Kidney epithelial cell (primary cell): Measurements from ENCODE around the gene KLK6. TPM values are rescaled to one million over a fixed set of nuclear protein-coding genes. Genes with fewer than 3 reads are reported as not detected.

Experiments used
- DNase-seq: peaks from one replicate; pipeline ENCODE4 v3.0.0-alpha.2; 2010; ENCODE audit warnings: low read depth
- H3K27me3 ChIP-seq: 2 replicates; pipeline ENCODE4 v1.6.0; 2011; ENCODE audit warnings: low read length; ENCODE audit not compliant: control insufficient read depth, insufficient read depth
- H3K36me3 ChIP-seq: 2 replicates; pipeline ENCODE4 v1.5.1; 2011; ENCODE audit warnings: low read length; ENCODE audit not compliant: control insufficient read depth, insufficient read depth
- H3K4me3 ChIP-seq: 2 replicates; pipeline ENCODE4 v1.5.1; 2011; ENCODE audit warnings: low read depth, mild to moderate bottlenecking, control low read depth, low read length
- CTCF ChIP-seq: IDR thresholded peaks from 2 replicates; pipeline ENCODE4 v1.5.1; 2011; ENCODE audit warnings: mild to moderate bottlenecking, moderate library complexity, low read length, control low read depth, inconsistent platforms; ENCODE audit not compliant: insufficient read depth, poor library complexity, severe bottlenecking
- total RNA-seq: library from RNA; depleted of rRNA; stranded (reverse); fragments of >200 nt; gene quantifications from 2 replicates; pipeline ENCODE4 v1.2.3, GENCODE V29; 2015

Gene KLK6
- total RNA-seq, 1 donor from 2014 or later: 33.5 TPM

- H3K4me3 ChIP-seq: peak within 1 kb of the TSS; percentile 5
- no peak for TF ChIP-seq CTCF
These were observed 14.4 kb upstream of the KLK6 start, which contains the start of gene KLK7 for GRCh38 chr19:50983625-50984292. KLK7 (minus strand) TSS chr19:50983917; CDS start chr19:50982399, 1,518 bp downstream.

DNA sequence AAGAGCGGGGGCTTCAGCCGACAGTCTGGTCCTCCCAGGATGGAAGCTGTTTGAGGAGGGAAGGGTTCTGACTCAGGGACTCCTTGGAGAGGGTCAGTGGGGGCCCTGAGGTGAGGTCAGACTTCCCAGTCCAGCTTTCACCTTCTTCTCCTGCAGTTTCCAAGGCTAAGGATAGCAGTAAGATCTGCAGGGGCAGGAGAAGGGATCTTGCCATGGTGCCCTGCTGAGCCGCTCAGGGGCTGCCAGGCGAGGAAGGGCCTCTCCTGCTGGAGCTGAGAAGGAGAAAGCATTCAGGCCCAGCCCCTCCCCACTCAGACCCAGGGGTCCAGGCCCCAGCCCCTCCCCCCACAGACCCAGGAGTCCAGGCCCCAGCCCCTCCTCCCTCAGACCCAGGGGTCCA lies 12.8 kb upstream of the KLK6 start:
- Histone ChIP-seq H3K4me3 (no peak overlapping the region), H3K27me3 (peaks cover 2% of the 10 kb centered on the region), H3K36me3 (no peaks in the 10 kb centered on the region)
- no peak for TF ChIP-seq CTCF
- DNase-seq: no peak

More at GRCh38 chr19:50983625-50984292, 14.4 kb upstream of the KLK6 start, which contains the start of gene KLK7:
- peaks cover 2% of the 10 kb centered on the region for H3K27me3 ChIP-seq
- DNase-seq: no peak
- H3K36me3 ChIP-seq: no peaks in the 10 kb centered on the region

DNA sequence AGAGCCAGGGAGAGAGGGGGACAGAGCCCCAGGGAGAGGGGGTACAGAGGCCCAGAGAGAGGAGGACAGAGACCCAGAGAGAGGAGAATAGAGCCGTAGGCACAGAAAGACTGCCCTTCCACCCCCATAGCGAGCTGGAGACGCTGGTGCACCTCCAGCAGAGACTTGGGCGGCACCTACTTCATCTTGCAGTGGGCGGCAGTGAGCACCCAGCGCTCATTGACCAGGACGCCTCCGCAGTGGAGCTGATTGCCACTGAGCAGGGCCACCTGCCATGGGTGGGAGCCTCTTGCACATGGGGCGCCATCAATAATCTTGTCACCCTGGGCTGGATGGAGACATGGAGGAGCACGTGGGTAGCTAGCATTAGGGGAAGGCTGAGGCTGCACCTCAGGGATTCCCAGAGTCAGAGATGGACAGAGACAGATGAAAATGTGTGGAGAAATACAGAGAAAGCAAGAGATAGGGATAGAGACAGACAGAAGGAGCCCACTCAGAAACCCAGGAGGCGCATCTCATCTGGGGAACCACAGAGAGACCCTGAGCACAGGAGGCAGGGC lies 12.3 kb upstream of the KLK6 start:
- H3K4me3 ChIP-seq: no peak overlapping the region
- H3K27me3 ChIP-seq: peaks cover 2% of the 10 kb centered on the region
- H3K36me3 ChIP-seq: no peaks in the 10 kb centered on the region
- no peak for TF ChIP-seq CTCF
- DNase-seq: no peak

DNA sequence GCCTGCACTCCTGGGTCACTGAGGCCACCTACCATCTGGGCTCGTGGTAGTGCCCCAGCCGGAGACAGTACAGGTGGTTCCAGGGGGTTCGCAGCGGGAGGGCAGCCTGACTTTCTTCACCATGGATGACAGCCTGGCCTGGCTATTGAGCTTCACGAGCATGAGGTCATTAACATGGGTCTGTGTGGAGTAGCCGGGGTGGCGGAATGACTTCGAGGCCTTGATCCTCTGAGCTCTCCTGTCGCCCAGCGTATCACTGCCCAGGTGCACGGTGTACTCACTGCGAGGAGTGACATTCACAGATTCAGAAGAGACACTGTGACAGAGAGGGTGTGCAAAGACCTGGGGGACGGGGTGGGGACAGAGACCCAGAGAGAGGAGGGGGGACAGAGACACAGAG lies 10.8 kb upstream of the KLK6 start:
- Histone ChIP-seq H3K4me3 (no peak overlapping the region), H3K36me3 (no peaks in the 10 kb centered on the region), H3K27me3 (peaks cover 2% of the 10 kb centered on the region)
- DNase-seq: no peak
- no peak for TF ChIP-seq CTCF

GRCh38 chr19:50979758-50980157 lies 10.4 kb upstream of the KLK6 start:
- H3K36me3 ChIP-seq: no peaks in the 10 kb centered on the region
- TF ChIP-seq CTCF: no peak
- no peak for DNase-seq
- H3K4me3 ChIP-seq: no peak overlapping the region
- peaks cover 2% of the 10 kb centered on the region for H3K27me3 ChIP-seq

DNA sequence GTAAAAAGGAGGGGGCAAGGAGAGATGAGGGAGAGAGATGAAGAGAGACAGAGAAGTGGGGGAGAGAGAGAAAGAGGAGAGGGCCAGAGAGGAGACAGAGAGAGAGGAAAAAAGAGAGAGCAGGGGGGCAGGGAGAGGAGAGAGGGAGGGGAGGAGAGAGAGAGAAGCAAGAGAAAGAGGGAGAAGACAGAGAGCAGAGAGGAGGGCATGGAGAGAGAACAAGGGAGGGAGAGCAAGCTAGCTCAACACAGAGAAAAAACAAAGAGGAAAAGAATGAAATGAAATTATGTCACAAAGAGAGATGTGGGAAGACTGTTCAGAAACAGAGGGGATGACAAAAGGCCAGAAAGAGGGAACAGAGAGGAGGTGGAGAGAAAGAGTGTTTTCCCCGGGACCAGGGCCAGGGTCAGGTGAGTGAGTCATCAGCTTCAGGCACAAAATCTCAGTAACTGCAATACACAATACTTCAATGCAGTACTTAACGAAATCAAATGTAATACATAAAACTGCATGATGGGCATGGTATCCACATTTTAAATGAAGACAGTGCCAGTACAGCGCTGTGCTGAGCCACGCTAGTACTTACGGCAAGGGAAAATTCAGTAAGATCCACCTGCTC lies 9.5 kb upstream of the KLK6 start:
- H3K27me3 ChIP-seq: peaks cover under 1% of the 10 kb centered on the region
- no peak for TF ChIP-seq CTCF
- H3K36me3 ChIP-seq: no peaks in the 10 kb centered on the region
- DNase-seq: no peak
- no peak overlapping the region for H3K4me3 ChIP-seq
